Measurements from ENCODE around the gene STAG3.

The STAG3 gene

DNA sequence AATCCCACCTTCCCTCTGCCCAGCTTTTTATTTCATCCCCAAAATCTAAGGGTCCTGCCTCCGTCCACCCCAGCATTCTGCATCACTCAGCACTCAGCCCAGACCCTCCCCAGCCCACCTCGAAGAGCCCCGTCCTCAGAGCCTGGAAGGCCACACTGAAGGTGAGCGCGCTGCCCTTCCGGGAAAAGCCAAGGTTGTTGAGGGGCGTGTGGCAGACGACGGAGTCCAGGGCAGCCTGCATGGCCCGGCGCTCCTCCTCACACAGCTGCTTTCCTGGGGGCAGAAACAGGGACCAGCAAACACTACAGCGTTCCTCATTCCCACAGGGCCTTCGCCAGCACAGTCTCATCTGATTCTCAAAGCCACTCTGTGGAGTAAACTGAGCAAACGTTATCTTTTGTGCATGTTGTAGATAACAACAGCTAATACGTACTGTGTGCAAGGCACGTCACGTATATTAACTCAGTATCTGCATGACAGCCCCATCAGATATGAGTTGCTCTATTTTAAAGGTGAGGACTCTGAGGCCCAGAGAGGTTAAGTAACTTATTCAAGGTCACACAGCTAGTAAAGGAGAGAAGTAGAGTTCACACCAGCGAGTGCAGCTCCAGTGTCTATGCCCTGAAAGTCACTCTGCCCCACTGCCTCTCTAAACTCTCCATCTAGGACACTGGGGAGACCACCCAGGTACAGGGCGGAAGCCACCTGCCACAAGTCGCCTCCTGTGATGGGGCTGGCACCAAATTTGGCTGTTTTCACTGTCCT lies 22.0 kb upstream of the STAG3 start:
- no peak for DNase-seq (ENCODE audit: low read depth in 2 of 2)

DNA sequence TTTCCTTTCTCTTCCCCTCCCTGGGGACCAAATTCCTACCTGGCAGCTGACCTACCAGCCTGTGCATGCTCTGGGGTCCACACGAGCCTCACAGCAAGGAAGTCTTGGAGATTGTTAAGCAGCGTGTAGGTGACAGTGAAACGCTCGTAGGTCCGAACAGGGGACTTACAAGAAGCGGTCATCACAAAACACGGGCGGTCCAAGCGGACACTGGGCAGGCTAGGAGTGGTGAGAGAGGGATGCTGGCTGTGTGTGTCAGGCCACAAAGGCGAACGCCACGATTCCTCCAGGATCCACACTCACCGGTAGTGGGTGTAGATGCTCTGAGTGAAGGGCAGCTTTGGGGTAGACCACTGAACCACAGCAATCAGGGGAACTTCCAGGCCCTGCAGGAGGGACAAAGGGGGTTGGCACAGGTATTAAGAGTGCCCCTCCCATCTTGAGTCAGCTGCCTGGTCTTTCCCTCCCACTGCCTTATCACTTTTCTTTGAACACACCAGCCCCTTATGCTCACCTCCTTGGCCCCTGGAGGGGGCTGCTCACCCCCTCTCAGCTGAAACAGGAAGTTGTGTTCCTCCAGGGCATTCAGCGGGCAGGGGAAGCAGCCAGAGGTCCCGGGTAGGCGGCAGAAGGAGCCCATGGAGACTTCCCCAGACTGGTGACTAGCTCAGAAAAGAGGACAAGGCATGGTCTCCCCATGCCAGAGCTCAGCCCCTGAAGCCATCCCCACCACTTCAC lies 21.2 kb upstream of the STAG3 start:
- no peak for DNase-seq (ENCODE audit: low read depth in 2 of 2)

DNA sequence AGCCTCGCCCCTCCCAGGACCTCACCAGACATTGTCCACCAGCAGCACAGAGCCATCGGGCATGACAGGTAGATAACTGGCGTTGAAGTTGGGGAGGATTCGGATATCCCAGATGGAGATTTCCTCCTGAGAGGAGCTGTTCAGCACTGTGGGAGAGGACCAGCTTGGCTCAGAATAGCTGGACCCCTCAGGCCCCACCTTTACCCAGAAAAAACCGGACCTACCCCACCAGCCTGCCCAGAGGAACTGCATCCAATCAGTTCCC lies 20.7 kb upstream of the STAG3 start:
- DNase-seq (ENCODE audit: low read depth in 2 of 2), result no peak

DNA sequence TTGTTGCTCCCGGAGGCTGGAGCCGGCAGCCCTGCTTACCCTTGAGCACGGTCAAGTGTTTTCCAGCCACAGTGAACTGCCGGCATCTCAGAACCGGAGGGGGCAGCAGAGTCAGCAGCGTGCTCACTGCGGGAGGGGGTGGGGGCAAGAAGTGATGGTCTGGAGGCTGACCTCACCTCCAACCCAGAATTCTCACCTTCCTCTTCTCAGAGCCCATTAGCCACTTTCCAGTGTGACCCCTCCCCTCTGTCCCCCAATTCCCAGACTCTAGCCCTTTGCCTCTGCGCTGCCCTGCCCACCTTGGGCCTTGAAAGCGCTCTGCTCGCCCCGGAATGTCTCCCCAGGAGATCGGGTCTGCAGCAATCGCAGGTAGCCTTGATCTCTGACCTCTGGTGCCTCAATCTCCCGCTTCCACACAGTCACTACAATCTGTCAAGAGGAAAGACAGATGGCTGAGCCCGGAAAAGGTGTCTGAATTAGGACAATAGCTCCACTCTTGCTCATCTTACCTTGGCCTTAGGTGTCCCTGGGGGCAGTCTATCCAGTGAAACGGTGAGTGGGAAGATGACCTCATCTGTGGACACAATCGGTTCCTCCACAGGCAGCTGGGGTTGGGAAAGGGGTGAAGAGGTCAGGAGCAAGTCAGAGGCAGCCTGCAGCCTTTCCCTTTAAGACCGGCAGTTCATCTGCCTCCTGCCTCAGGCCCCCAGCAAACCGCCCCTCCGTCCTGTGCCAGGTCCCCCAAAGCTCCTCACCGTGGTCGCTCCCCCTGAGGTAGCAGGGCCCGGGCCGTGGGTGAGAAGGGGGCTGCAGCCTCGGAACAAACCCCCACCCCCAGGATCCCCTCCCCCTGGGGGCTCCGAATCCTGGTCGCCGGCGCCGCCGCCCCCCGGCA lies 20.1 kb upstream of the STAG3 start:
- DNase-seq (ENCODE audit: low read depth in 2 of 2), result no peak

DNA sequence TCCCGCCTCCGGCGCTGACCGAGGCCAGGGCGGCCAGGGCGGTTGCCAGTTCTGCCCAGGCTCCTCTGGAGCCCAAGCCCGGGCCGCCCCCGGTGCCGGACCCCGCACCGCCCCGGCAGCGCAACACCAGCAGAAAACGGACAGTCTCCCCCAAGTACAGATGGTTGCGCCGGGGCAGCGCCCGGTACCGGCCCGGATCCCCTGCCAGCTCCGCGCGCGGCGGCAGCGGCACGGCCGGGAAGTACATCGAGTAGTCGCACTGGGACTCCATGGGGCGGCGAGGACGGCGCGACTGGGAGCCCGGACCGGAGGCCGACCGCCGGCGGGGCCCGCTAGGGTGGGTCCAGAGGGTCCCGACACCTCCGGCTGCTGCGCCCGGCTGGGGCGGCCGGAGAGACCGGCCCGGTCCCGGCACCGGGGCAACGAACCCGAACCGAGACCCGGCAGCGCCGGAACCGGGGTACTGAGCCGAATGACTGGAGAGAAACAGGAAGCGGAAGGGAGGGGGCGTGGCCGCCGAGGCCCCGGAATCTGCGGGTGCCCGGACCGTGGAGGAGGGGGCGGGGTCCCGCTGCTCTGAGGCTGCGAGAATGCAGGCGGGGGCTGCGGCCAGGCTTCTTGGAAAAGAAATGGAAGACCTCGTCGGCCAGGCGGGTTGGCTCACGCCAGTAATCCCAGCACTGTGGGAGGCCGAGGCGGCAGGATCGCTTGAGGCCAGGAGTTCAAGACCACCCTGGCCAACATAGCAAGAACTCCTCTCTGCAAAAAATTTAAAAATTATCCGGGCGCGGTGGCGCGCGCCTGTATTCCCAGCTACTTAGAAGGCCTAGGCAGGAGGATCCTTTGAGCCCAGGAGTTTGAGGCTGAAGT lies 19.3 kb upstream of the STAG3 start, which contains the start of gene TRAPPC14:
Gene TRAPPC14 (minus strand): TSS at position 495 of the 870 bp plus-strand sequence. CDS start 224 bp downstream, at position 271.
- DNase-seq (ENCODE audit: low read depth in 2 of 2), result peak; percentile 88 to 89

DNA sequence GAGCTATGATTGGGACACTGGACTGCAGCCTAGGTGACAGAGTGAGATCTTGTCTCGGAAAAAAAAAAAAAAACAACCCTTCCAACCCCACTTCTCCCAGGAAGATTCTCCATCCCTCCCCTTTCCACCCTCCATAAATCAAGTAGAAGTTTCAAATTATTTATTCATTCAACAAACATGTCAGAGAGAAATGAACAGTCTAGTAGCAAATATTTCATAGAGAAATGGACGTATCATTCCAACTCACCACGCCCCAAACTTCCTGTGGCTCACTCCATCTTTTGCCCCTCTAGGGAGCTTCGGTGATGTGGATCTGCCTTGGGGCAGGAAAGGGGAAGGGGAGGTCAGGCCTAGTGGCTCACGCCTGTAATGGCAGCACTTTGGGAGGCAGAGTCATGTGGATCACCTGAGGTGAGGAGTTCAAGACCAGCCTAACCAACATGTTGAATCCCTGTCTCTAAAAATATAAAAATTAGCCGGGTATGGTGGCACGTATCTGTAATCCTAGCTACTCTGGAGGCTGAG lies 18.6 kb upstream of the STAG3 start:
- no peak for DNase-seq (ENCODE audit: low read depth in 2 of 2)

DNA sequence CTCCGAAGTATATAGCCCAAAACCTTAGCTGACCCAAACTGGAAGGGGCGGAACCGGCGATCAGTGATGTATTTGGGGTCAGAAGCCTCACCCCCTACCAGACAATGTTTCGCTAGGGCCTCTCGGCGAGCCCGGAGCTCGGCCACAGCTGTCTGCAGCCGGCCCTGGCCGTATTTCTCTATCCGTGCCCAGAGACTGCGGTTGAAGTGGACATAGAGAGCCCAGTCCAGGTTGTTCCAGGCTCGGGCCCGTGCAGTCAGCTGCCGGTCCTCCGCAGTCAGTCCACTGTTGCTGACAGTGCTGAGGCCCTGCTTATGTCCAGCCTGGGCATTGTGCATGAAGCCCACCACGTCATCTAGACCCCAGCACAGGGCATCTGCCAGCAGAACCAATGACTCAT lies 17.7 kb upstream of the STAG3 start:
- DNase-seq (ENCODE audit: low read depth in 2 of 2), result no peak

DNA sequence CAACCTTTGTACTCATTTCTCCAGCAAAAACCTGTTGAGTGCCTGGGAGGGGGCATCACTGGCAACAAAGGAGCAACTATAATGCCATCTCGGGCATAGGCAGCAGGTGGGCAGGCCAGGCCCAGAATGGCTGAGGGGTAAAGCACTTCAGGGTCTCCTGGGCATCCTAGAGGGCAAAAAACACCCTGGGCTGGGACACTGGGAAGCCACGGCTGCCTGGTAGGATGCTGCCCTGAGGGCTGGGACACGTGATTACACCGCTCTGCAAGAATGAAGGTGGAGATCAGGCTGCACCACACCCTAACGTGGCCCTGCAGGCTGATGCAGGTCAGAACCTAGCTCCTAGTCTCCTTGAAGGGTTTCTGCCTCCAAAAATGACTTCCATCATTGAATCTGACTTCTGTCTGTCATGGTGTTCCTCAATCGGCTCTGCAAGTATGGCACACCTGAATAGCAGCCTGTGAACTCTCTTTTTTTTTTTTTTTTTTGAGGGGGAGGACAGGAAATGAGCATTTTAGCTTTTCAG lies 14.6 kb upstream of the STAG3 start:
- DNase-seq (ENCODE audit: low read depth in 2 of 2), result no peak

DNA sequence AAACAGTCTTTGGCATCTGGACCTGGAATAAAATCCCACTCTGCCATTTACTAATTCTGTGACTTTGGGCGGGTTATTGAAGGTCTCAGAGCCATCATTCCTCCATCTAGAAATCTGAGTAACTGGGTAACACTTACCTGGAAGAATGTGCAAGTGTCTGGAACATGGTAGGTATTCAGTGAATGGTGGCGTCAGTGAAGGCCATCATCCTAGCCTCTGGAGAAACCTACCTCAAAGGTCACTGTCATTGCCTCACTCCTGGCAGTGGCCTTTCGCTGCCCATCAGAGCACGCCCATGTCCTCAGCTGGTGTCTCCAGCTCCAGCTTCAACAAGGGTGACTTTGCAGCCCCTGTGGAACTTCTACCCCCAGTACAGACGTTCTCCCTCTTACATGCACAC lies 13.8 kb upstream of the STAG3 start:
- DNase-seq (ENCODE audit: low read depth in 2 of 2), result no peak

DNA sequence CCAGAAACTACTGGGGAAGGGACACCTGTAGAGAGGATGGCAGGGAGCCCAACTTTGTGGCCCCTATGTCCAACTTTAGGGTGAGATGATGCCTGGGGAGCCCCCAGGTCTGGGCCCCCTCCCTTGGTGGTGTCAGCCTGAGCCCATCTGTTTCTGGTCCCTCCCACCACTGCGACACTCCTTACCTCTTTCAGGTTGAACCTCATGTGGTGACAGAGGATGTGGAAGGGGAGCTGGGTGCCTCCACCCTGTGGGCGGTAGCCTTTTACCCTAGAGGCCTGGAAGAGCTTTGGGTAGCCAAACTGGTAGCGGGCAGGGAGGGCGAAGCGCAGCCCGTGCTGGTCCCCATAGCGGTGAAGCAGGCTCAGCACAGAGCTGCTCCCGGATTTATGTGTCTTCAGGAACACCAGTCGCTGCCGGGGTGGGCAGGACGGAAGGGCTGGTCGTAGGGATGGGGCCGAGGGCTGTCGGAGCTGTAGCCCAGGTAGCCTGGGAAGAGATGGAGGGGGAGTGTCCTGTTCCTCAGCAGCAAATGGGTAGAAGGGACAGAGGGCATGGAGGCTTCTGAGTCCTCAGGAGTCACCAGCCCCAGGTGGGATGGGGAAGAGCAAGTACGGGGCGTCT lies 11.3 kb upstream of the STAG3 start:
- no peak for DNase-seq (ENCODE audit: low read depth in 2 of 2)

DNA sequence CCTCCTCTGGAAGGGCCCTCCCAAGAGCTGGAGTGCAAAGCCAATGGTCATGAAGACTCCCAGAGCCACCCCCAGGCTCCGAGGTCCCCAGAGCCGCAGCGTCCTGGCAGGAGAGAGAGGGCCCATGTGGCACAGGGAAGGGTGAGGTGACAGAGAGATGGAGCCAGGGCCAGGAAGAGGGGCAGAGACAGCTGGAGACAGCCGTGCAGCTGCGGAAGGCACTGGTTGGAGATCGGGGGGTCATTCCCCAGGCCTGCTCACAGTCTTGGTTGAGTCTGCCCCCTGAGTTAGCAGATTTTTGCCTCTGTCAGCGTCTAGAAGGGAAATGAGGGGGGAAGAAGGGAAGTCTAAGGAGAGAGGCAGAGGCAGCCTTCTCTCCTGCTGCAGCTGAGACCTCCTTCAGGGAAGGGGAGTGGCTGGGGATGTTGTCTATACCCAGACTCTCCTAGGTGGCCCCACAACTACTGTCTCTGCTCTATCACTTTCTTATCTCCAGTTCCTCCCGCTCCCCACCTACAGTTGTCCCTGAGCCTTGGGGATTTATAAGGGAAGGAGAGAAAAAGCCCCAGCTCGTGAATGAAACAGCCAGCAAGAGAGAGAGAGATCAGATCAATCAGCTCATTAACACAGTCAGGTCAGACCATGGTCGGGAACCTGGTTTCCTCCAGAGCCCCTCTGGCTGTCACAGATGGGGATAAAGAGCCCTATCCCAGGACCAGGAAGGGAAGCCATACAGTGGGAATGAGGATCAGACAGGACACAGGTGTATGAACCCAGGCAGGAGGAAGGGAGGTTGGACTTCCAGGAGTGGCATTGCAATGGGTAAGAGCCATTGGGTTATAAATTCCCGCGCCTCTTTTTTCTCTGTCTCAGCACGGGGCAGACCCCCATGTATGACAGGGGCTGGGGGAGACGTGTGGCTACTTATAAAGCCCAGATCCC lies 10.5 kb upstream of the STAG3 start:
- DNase-seq (ENCODE audit: low read depth in 2 of 2), result no peak

DNA sequence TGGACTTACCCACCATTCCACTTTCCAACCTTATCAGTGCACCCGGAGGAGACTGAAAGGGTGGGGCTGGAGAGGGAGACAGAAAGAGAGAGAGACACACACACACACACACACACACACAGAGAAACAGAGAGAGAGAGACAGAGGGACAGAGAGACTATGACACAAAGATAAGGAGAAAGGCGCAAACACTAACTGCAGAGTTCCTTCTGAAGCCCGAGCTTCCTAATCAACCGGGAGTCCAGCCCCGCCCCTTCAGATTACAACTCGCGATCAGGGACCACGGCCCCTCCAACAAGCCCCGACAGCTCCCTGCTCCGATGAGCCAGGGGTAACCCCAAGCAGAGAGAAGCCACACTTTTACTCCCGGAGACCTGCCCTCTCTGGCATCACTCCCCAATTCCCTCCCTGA lies 9.8 kb upstream of the STAG3 start:
- no peak for DNase-seq (ENCODE audit: low read depth in 2 of 2)

DNA sequence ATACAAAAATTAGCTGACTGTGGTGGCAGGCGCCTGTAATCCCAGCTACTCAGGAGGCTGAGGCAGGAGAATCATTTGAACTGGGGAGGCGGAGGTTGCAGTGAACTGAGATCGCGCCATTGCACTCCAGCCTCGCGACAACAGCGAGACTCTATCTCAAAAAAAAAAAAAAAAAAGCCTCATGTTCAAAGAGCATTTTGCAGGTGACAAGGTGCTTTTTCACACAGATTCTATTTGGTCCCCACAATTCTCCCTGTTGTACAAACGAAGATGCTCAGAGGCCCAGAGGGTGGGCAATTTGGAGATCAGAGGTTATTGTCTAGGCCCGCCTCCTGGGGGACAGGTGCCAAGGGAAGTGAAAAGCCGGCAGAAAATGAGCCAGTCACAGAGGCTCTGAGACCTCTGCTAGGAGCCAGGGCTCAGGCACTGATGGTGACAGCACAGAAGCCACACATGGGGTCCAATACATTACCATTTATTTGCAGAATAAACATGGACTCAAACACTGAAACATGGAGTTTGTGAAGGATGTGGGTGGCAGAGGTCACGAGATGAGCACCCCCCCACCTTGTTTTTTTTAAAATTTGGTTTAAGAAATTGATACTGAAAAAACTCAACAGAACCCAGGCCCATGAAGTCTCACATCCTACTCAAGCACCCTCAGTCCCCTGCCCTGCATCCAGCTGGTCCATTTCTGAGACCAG lies 8.4 kb upstream of the STAG3 start:
- no peak for DNase-seq (ENCODE audit: low read depth in 2 of 2)

DNA sequence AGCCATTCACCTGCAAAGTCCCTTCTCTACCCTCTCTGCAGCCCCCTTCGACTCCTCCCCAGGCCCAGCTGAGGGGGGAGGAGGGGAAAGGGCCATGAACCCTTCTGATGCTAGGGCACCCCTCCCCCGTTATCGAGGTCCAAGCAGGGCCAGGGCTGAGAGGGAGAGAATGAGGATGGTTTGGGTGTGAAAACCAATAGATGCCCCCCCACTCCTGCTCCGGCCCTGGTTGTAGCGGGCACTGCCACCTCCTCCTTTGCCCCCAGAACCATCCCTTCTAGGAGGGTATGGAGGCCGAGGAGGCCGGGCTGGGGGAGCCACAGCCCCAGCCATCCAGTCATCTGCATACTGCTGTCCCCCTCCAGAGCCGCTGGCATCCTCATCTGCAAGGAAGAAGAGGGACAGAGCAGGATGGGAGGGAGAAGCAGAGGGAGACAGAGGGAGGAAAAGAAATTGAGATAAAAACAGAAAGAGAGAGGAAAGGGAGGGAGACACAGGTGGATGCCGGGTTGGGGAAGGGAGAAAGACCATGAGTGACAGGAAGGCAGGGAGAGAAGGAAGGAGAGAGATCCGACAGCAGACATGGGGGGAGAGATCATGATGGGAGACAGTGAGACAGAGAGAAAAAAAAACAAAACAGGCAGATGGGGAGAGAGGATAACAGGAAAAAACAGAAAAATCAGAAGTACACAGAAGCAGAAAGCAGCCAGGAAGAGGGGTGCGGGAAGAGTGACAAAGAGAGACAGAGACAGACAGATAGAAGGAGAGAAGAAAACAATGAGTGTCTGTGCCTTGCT lies 7.4 kb upstream of the STAG3 start:
- no peak for DNase-seq (ENCODE audit: low read depth in 2 of 2)

DNA sequence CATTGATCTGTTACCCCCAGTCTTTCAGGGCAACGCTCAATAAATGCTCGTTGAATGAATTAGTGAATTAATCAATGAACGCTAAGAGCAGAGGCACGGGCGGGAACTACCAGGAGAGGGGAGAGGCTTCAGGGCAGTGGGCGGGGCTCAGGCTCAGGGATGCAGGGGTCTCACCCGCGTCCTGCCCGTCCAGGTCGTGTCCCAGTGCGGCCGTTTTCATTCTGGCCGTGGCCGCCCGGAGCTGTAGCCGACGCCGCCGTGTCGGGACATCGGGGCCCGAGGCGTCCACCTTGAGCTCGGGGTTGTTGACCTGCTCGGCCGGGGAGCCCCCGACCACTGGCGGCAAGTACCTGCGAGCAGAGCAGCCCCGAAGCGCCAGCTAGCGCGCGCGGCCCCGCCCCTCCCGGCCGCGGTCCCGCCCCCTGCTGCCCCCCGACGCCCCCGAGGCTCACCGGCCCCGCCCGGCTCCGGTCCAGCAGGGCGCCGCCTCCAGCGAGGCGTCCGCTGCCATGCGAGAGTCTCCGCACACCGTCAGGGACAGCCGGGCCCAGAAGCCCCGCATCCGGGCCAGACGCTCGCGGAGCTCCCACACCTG lies 6.5 kb upstream of the STAG3 start:
- DNase-seq (ENCODE audit: low read depth in 2 of 2), result no peak

DNA sequence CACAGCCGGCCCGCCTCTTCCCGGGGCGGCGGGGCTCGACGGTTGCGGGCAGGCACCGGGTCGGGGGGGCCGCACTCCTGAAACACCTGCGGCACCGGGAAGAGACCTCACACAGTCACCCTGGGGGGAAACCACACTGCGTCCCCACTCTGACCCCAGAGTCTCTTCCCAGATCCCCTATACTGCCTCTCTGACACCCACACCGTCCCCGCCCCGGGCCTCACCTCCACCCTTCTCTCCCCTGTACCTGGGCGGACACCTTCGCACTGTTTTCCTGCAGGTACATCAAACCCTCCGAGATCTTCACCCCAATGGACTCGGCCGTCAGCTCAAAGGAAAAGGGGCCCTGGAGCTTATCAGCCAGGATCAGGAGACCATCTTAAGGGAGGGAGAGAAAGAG lies 5.9 kb upstream of the STAG3 start:
- DNase-seq (ENCODE audit: low read depth in 2 of 2), result no peak

DNA sequence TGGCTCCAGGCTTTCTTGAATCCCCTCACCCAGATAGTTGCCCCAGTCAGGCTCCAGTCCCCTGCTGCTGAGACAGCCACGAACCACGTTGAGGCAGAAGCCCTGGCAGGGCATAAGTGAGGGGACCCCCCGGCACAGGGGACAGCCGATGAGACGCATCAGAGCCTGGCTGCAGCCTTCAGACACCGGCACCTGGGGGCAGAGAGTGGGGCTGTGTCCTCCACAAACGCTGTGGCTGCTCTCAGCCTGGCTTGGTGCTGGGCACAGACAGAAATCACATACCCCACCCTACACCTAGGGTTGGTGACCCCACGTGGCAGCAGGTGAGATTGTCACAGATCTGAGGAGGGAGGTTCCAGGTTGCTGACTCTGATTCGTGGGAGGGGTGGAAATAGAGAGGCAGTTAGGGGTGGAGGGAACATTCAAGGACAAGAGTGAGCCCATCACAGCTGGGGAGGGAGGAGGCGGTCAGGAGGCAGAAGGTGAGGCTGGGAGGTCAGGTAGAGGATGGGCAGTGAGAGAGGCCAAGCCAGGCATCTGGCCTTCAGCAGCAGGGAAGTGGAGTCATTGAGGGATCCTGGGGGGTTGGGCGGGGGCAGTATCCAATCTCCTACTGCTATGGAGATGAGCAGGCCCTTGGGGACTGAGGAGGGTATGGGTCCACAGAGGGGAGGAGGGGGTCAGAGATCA lies 3.8 kb upstream of the STAG3 start:
- DNase-seq (ENCODE audit: low read depth in 2 of 2), result no peak
